ENCODE data around the gene ZNF490. TPM values are rescaled to one million over a fixed set of nuclear protein-coding genes. Genes with fewer than 3 reads are reported as not detected.
A peak's percentile ranks its signal among the peaks of the same experiment; 100 is the strongest.

Gene ZNF490
- total and polyA plus RNA-seq, 2 donors from 2014 or later, result 1.0 to 14.3 TPM

- H3K27me3 ChIP-seq (ENCODE audit: control insufficient read depth, insufficient read depth, low read length), result no peaks in the 10 kb centered on the region
- intact Hi-C loops (cut with DNase I), result no loop called here
- TF ChIP-seq CTCF (IDR thresholded peaks at IDR 0.05; ENCODE audit: borderline replicate concordance, extremely low read depth, insufficient read depth), result no peak
- no peaks in the 10 kb centered on the region for H3K9me3 ChIP-seq (ENCODE audit: control insufficient read depth in 2 of 3, insufficient read depth in 1 of 3, low read length in 3 of 3)
- H3K4me3 ChIP-seq (ENCODE audit: low read length in 3 of 3), result peak within 1 kb of the TSS; percentile 74 to 96 (median 94)
- H3K27ac ChIP-seq (ENCODE audit: low read depth in 2 of 2, low read length in 2 of 2), result peak within 1 kb of the TSS; percentile 97 to 99
- peak within 1 kb of the TSS; percentile 88 to 94 (median 92) for H3K9ac ChIP-seq (ENCODE audit: low read length in 3 of 3)
- FAIRE-seq (peak; percentile 97), DNase-seq (peak; percentile 97 to 100 (median 99))
- H3K36me3 ChIP-seq (ENCODE audit: control insufficient read depth in 2 of 3, insufficient read depth in 3 of 3, low read length in 3 of 3), result peaks cover 0 to 4% (median 2%) of the 10 kb centered on the region in 3 donors
- H3K4me1 ChIP-seq (ENCODE audit: control insufficient read depth in 2 of 3, insufficient read depth in 2 of 3, low read depth in 1 of 3, low read length in 3 of 3), result peaks cover 0 to 14% (median 10%) of the 10 kb centered on the region in 3 donors
These were observed 59.4 kb downstream of the ZNF490 start, which contains the start of gene ZNF564 for GRCh38 chr19:12551060-12551832. Gene ZNF564 (minus strand): TSS chr19:12551482. CDS start chr19:12551332, 150 bp downstream.

GRCh38 chr19:12546903-12547302 is 63.7 kb downstream of the ZNF490 start:
- intact Hi-C loops (cut with DNase I), result no loop called here
- FAIRE-seq (no peak), DNase-seq (no peak)
- H3K27ac ChIP-seq (ENCODE audit: low read depth in 2 of 2, low read length in 2 of 2), result no peak overlapping the region
- peaks cover 0 to 11% (median 7%) of the 10 kb centered on the region in 3 donors for H3K4me1 ChIP-seq (ENCODE audit: control insufficient read depth in 2 of 3, insufficient read depth in 2 of 3, low read depth in 1 of 3, low read length in 3 of 3)
- no peaks in the 10 kb centered on the region for H3K27me3 ChIP-seq (ENCODE audit: control insufficient read depth, insufficient read depth, low read length)
- TF ChIP-seq CTCF (IDR thresholded peaks at IDR 0.05; ENCODE audit: borderline replicate concordance, extremely low read depth, insufficient read depth), result no peak
- no peak overlapping the region for H3K9ac ChIP-seq (ENCODE audit: low read length in 3 of 3)
- H3K4me3 ChIP-seq (ENCODE audit: low read length in 3 of 3), result no peak overlapping the region
- no peaks in the 10 kb centered on the region for H3K9me3 ChIP-seq (ENCODE audit: control insufficient read depth in 2 of 3, insufficient read depth in 1 of 3, low read length in 3 of 3)
- peaks cover 0 to 4% (median 2%) of the 10 kb centered on the region in 3 donors for H3K36me3 ChIP-seq (ENCODE audit: control insufficient read depth in 2 of 3, insufficient read depth in 3 of 3, low read length in 3 of 3)

GRCh38 chr19:12546068-12546467 is 64.5 kb downstream of the ZNF490 start:
- no peak overlapping the region for H3K27ac ChIP-seq (ENCODE audit: low read depth in 2 of 2, low read length in 2 of 2)
- H3K4me3 ChIP-seq (ENCODE audit: low read length in 3 of 3), result no peak overlapping the region
- H3K27me3 ChIP-seq (ENCODE audit: control insufficient read depth, insufficient read depth, low read length), result no peaks in the 10 kb centered on the region
- H3K9me3 ChIP-seq (ENCODE audit: control insufficient read depth in 2 of 3, insufficient read depth in 1 of 3, low read length in 3 of 3), result no peaks in the 10 kb centered on the region
- DNase-seq (no peak), FAIRE-seq (no peak)
- peaks cover 0 to 4% (median 2%) of the 10 kb centered on the region in 3 donors for H3K36me3 ChIP-seq (ENCODE audit: control insufficient read depth in 2 of 3, insufficient read depth in 3 of 3, low read length in 3 of 3)
- H3K4me1 ChIP-seq (ENCODE audit: control insufficient read depth in 2 of 3, insufficient read depth in 2 of 3, low read depth in 1 of 3, low read length in 3 of 3), result peaks cover 0 to 11% (median 7%) of the 10 kb centered on the region in 3 donors
- no peak for TF ChIP-seq CTCF (IDR thresholded peaks at IDR 0.05; ENCODE audit: borderline replicate concordance, extremely low read depth, insufficient read depth)
- intact Hi-C loops (cut with DNase I), result no loop called here
- H3K9ac ChIP-seq (ENCODE audit: low read length in 3 of 3), result no peak overlapping the region

All from kidney (tissue), 14 donors.